ENCODE data around the gene SLMAP.

DNA sequence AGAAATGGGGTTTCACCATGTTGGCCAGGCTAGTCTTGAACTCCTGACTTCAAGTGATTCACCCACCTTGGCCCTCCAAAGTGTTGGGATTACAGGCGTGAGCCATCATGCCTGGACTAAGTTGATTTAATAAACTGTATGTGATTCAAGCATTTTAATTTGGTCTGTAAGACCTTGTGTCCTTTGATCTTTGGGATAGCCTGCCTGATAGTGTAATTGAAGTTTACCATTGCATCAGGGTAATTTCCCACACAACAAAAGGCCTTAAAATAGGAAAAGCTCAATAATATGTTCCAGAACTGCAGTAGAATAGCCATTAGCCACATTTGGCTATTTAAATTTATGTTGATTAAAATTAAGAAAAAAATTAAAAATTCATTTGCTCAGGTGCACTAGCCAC, 38.0 kb upstream of the SLMAP start:
- TF ChIP-seq, protein P1, sequence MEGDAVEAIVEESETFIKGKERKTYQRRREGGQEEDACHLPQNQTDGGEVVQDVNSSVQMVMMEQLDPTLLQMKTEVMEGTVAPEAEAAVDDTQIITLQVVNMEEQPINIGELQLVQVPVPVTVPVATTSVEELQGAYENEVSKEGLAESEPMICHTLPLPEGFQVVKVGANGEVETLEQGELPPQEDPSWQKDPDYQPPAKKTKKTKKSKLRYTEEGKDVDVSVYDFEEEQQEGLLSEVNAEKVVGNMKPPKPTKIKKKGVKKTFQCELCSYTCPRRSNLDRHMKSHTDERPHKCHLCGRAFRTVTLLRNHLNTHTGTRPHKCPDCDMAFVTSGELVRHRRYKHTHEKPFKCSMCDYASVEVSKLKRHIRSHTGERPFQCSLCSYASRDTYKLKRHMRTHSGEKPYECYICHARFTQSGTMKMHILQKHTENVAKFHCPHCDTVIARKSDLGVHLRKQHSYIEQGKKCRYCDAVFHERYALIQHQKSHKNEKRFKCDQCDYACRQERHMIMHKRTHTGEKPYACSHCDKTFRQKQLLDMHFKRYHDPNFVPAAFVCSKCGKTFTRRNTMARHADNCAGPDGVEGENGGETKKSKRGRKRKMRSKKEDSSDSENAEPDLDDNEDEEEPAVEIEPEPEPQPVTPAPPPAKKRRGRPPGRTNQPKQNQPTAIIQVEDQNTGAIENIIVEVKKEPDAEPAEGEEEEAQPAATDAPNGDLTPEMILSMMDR (IDR thresholded peaks at IDR 0.05) = no peak
- TF ChIP-seq POLR2A (IDR thresholded peaks at IDR 0.05) = no peak

Measured in lower leg skin (tissue), 3 donors.